ENCODE measurements around the gene MYO18B. TPM values are rescaled to one million over a fixed set of nuclear protein-coding genes. Genes with fewer than 3 reads are reported as not detected.

MYO18B gene
- total and polyA plus RNA-seq, 2 of the 8 experiments (the other 6 are each of a cell fraction or from before 2014, with no cell fraction given): 0.62 to 0.78 TPM

DNA sequence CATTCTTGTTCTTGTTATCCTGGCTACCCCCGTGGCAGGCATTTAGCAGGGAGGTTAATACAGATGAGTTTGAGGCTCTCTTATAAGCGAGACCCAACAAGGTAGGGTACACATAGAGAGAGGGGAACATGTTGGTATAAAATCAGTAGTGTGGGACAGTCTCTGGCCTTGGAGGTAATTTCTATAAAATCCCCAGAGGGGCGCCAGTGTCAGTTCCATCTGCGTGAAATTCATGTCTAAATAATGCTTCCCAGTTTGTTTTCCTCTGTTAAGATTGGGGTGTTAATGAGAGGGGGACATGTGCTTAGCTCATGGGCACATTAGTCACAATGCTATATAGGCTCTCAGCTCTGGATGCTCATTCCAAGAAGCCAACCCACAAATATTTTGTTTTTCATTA lies 150.7 kb downstream of the MYO18B start:
- H3K4ac ChIP-seq (replicated peaks; ENCODE audit: insufficient read length, low read depth, low read length): no peak overlapping the region
- CTCF ChIA-PET (ENCODE audit: partially characterized antibody): interaction anchor here (0.9 to 5.6 kb wide), 8 partner anchors 11 to 439 kb away, joined by 3 to 43 read pairs (median 4); no protein-coding TSS in a partner anchor
- no peak overlapping the region for H4K91ac ChIP-seq (replicated peaks; ENCODE audit: insufficient read length, low read length)
- H2BK5ac ChIP-seq (ENCODE audit: low read depth, low read length): no peak overlapping the region
- no peak overlapping the region for H2BK12ac ChIP-seq (ENCODE audit: low read depth, low read length)
- no peak overlapping the region for H3K9ac ChIP-seq (replicated peaks in 1 of 4; ENCODE audit: extremely low read depth in 1 of 4, low read depth in 3 of 4, low read length in 3 of 4)
- FAIRE-seq (no peak), DNase-seq (ENCODE audit: low read depth in 1 of 2, low spot score in 2 of 2) (no peak)
- 70% methylated on average over 4 of the region's 4 CpGs; no CpG with 5 or more reads in 1 of the 2 experiments for WGBS, 2 experiments (ENCODE audit: extremely low coverage in 1 of 2, insufficient coverage in 1 of 2, insufficient read length in 1 of 2, insufficient replicate concordance in 2 of 2, low coverage in 1 of 2, low lambda C conversion rate in 2 of 2, missing lambda C conversion rate in 1 of 2)
- no peak overlapping the region for H3K23ac ChIP-seq (ENCODE audit: insufficient read length)
- H3K18ac ChIP-seq (ENCODE audit: extremely low read depth, low read length): no peak overlapping the region
- peaks cover 5% of the 10 kb centered on the region; the same call in 1 of the 2 replicates for H3K23me2 ChIP-seq (ENCODE audit: low read depth, low read length)
- H2BK120ac ChIP-seq (replicated peaks; ENCODE audit: low read depth, low read length): no peak overlapping the region
- no peaks in the 10 kb centered on the region for H3K27me3 ChIP-seq (replicated peaks in 1 of 4; ENCODE audit: control insufficient read depth in 3 of 4, extremely low read depth in 1 of 4, insufficient read depth in 3 of 4, low read length in 3 of 4)
- POLR2A ChIA-PET (ENCODE audit: partially characterized antibody): no interaction called here
- H3K4me2 ChIP-seq (ENCODE audit: insufficient read depth in 1 of 2, low read depth in 2 of 2, low read length in 2 of 2): no peak overlapping the region
- H3K14ac ChIP-seq (ENCODE audit: insufficient read length): no peak overlapping the region
- TF ChIP-seq RAD21 (IDR thresholded peaks at IDR 0.05 in 1 of 2, conservative IDR thresholded peaks at IDR 0.05 in 1 of 2; ENCODE audit: low read depth in 2 of 2, low read length in 2 of 2): peak; percentile 52 to 62
- TF ChIP-seq, protein P1, sequence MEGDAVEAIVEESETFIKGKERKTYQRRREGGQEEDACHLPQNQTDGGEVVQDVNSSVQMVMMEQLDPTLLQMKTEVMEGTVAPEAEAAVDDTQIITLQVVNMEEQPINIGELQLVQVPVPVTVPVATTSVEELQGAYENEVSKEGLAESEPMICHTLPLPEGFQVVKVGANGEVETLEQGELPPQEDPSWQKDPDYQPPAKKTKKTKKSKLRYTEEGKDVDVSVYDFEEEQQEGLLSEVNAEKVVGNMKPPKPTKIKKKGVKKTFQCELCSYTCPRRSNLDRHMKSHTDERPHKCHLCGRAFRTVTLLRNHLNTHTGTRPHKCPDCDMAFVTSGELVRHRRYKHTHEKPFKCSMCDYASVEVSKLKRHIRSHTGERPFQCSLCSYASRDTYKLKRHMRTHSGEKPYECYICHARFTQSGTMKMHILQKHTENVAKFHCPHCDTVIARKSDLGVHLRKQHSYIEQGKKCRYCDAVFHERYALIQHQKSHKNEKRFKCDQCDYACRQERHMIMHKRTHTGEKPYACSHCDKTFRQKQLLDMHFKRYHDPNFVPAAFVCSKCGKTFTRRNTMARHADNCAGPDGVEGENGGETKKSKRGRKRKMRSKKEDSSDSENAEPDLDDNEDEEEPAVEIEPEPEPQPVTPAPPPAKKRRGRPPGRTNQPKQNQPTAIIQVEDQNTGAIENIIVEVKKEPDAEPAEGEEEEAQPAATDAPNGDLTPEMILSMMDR (IDR thresholded peaks at IDR 0.05; ENCODE audit: control extremely low read depth in 1 of 3, insufficient read depth in 1 of 3, low read depth in 1 of 3, low read length in 3 of 3): peak in 2 of 3 experiments; percentile 31 to 44; a peak in 3 of 4 replicates
- no peak for TF ChIP-seq ASH2L (IDR thresholded peaks at IDR 0.05; ENCODE audit: low read length)
- no peak overlapping the region for H4K8ac ChIP-seq (ENCODE audit: extremely low read depth, insufficient read depth, low read length)
- no peaks in the 10 kb centered on the region for H4K20me1 ChIP-seq (replicated peaks in 1 of 2; ENCODE audit: control insufficient read depth in 1 of 2, insufficient read depth in 2 of 2, low read length in 2 of 2)
- no peak overlapping the region for H2AFZ ChIP-seq (ENCODE audit: low read length)
- no peaks in the 10 kb centered on the region for H3K4me1 ChIP-seq (replicated peaks in 1 of 4; ENCODE audit: control insufficient read depth in 3 of 4, insufficient read depth in 4 of 4, low read length in 3 of 4)
- H3K36me3 ChIP-seq (ENCODE audit: control insufficient read depth in 2 of 4, insufficient read depth in 4 of 4, low read length in 3 of 4): no peaks in the 10 kb centered on the region
- H4K5ac ChIP-seq (ENCODE audit: insufficient read length, low read depth, low read length): no peak overlapping the region
- H3K27ac ChIP-seq (ENCODE audit: low read depth, low read length): no peak overlapping the region
- no peaks in the 10 kb centered on the region for H3K79me2 ChIP-seq (ENCODE audit: control insufficient read depth in 1 of 2, insufficient read depth in 2 of 2, low read length in 2 of 2)
- H2BK15ac ChIP-seq (ENCODE audit: low read length): no peak overlapping the region
- H2AK5ac ChIP-seq (ENCODE audit: low read depth, low read length): no peak overlapping the region
- no peak overlapping the region for H3K56ac ChIP-seq (replicated peaks; ENCODE audit: insufficient read length, low read depth, low read length)
- H3K79me1 ChIP-seq (ENCODE audit: low read depth, low read length): no peaks in the 10 kb centered on the region
- no peak overlapping the region for H3K4me3 ChIP-seq (ENCODE audit: extremely low read depth in 1 of 4, insufficient read depth in 2 of 4, low read depth in 3 of 4, low read length in 4 of 4)
- no peak overlapping the region for H2BK20ac ChIP-seq (ENCODE audit: low read length)
- no peaks in the 10 kb centered on the region for H3K9me3 ChIP-seq (ENCODE audit: insufficient read depth in 2 of 2, low read depth in 1 of 2, low read length in 1 of 2)
